Fibroblast of pulmonary artery (primary cell): ENCODE data around the gene FLYWCH1.

Source experiments
- DNase-seq: peaks from one replicate; pipeline ENCODE4 v3.0.0-alpha.2; 2010; ENCODE audit warnings: low read depth
- H3K4me3 ChIP-seq: replicated peaks from 2 replicates; pipeline ENCODE4 v1.5.1; 2011; ENCODE audit warnings: low read depth, mild to moderate bottlenecking, control low read depth, low read length, moderate library complexity
- TF ChIP-seq, protein P1 (sequence below): IDR thresholded peaks from 2 replicates; pipeline ENCODE4 v1.5.1; 2011; ENCODE audit warnings: mild to moderate bottlenecking, control low read depth, low read length, inconsistent platforms; ENCODE audit errors: missing control alignments

FLYWCH1 gene

DNA sequence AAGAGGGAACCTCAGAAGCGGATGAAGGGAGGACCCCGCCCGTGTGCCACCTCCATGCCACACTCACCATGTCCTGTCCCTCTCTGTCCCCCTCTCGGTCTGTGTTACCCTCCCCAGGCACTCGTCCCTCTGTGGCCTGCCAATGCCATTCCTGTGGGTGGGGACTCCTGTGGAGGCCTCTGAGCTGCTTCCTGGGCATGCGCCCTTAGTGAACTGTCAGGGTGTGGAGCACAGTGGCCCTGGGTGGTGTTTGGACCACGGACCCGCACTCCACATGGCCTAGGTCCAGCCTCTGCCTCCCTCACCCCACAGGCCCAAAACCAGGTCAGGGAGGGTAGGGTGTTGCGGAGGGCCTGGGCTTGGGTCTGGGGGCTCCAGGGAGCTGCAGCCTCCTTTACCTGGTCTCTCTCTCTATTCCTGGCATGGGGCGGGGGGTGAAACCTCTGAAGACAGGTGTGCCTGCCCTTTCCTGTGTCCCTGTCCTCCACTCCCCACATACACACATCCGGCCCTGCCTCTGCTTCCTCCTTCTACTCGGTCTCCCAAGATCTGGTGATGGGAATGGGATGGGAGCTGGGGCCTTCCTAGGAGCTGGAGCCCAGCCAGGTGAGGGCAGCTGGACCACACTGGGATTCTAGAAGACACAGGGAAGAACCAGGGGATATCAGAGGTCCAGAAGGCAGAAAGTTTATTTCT is 80.0 kb downstream of the FLYWCH1 start:
- H3K4me3 ChIP-seq, result no peak overlapping the region
- TF ChIP-seq, protein P1, sequence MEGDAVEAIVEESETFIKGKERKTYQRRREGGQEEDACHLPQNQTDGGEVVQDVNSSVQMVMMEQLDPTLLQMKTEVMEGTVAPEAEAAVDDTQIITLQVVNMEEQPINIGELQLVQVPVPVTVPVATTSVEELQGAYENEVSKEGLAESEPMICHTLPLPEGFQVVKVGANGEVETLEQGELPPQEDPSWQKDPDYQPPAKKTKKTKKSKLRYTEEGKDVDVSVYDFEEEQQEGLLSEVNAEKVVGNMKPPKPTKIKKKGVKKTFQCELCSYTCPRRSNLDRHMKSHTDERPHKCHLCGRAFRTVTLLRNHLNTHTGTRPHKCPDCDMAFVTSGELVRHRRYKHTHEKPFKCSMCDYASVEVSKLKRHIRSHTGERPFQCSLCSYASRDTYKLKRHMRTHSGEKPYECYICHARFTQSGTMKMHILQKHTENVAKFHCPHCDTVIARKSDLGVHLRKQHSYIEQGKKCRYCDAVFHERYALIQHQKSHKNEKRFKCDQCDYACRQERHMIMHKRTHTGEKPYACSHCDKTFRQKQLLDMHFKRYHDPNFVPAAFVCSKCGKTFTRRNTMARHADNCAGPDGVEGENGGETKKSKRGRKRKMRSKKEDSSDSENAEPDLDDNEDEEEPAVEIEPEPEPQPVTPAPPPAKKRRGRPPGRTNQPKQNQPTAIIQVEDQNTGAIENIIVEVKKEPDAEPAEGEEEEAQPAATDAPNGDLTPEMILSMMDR, result no peak
- no peak for DNase-seq

DNA sequence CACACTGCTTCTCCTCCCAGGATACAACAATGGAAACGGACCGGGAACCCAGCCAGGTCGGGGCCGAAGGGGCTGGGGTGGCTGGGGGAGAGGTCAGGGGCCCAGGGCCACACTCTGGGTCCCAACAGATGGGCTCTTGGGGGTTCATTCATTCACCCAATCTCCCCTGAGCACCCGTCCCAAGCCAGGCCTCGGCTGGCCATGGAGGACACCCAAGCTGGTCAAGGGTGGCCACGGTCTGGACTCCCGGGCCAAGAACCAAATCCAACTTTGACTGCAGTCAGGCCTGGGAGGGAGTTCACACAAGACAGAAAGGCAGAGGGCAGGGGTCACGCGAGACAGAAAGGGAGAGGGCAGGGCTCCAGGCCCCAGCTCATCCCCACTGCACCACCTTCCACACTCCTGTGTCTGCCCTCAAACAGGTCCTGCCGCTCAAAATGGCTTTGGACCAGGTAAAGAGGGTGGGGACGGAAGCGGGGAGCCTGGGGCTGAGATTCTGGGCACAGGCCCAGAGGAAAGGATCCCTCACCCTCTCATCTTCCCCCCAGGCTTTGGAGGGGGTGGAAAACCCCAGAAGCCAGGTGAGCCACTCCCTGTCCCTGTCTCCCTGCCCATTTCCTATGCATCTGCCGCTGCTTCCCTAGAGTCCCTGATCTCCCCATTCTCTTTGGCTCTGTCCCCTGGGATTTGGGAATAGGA is 80.8 kb downstream of the FLYWCH1 start:
- H3K4me3 ChIP-seq, result no peak overlapping the region
- TF ChIP-seq, protein P1, result no peak
- DNase-seq, result no peak

DNA sequence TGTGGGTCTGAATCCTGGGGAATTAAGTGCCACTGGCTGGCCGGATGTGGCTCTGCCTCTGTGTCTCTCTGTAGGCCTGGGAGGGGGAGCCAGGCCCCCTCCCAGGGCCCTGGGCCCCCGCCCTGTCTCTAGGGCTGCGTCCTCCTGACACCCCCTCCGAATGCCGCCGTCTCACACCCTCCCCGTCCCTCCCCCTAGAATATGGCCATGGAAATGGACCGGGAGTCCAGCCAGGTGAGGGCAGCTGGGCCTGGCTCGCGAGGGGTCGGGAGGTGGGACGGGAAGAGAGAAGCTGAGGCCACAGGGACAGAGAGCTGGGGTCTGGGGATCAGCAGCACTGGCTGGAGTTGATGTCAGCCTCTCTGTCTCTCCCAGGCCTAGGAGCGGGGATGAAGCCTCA is 84.6 kb downstream of the FLYWCH1 start:
- DNase-seq, result no peak
- TF ChIP-seq, protein P1, result no peak
- no peak overlapping the region for H3K4me3 ChIP-seq

DNA sequence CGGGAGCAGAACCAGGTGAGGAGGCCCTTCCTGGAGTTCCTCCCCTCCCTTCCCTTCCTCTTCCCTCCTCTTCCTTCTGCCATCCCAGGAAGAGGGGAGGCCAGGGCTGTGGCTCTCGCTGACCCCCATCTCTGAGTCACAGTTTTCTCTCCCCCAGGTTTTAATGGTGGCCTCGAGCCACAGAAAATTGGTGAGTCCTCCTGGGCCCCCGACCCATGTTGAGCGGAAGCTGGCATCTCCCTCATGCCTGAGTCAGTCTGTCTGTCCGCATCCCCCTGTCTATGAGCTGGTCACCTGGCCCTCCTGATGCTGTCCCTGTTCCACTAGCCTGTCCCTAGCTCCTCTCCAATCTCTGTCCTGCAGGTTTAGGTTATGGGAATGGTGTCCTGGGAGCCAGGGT is 88.2 kb downstream of the FLYWCH1 start:
- no peak for DNase-seq
- H3K4me3 ChIP-seq, result no peak overlapping the region
- TF ChIP-seq, protein P1, result no peak

DNA sequence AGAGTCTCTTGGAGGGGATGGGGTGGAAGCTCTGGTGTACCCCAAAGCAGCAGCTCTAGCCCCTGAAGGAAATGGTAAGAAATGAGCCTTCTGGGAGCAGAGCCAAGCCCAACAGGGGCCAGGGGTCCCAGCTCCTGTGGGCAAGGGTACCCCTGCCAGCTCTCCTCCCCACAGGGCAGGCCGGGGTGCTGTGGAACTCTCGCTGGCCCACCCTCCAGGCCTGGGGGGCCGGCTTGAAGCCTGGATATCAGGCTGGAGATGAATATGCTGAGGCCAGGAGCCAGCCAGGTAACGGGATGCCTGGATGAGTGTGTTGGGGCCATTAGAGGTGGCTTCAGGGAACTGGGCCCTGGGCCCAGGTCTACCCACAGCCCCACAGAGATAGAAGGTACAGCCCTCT is 88.8 kb downstream of the FLYWCH1 start:
- no peak for DNase-seq
- no peak overlapping the region for H3K4me3 ChIP-seq
- TF ChIP-seq, protein P1, result no peak
